Keratinocyte (primary cell): ENCODE data around the gene EML1. TPM values are rescaled to one million over a fixed set of nuclear protein-coding genes. Genes with fewer than 3 reads are reported as not detected.

Experiments used
- DNase-seq: peaks from one replicate; pipeline ENCODE4 v3.0.0-alpha.2; 2011; ENCODE audit warnings: low read depth, missing footprints, low spot score
- FAIRE-seq: peaks from 2 replicates; lab custom pipeline; 2011; peaks lifted over from hg19 to GRCh38; lab: Jason Lieb, UNC
- H2AFZ ChIP-seq: 2 replicates; pipeline ENCODE4 v1.6.0; 2012; ENCODE audit warnings: low read length, control low read depth, inconsistent platforms; ENCODE audit not compliant: control insufficient read depth
- H3K27ac ChIP-seq: 2 replicates; pipeline ENCODE4 v1.5.1; 2011; ENCODE audit warnings: low read length; ENCODE audit not compliant: control insufficient read depth, insufficient read depth
- H3K27me3 ChIP-seq: 3 replicates; pipeline ENCODE4 v1.6.0; 2011; ENCODE audit warnings: low read length; ENCODE audit not compliant: control insufficient read depth, insufficient read depth; ENCODE audit errors: extremely low read depth
- H3K36me3 ChIP-seq, 2 experiments: 2 replicates in 1 of 2; 3 replicates in 1 of 2; pipeline ENCODE4 v1.5.1; 2011; ENCODE audit warnings: low read length in 2 of 2, mild to moderate bottlenecking in 1 of 2; ENCODE audit not compliant: control insufficient read depth in 2 of 2, insufficient read depth in 2 of 2; ENCODE audit errors: extremely low read depth in 1 of 2
- H3K4me1 ChIP-seq: 3 replicates; pipeline ENCODE4 v1.5.1; 2011; ENCODE audit warnings: low read length; ENCODE audit not compliant: control insufficient read depth, insufficient read depth; ENCODE audit errors: extremely low read depth
- H3K4me2 ChIP-seq: 3 replicates; pipeline ENCODE4 v1.6.0; 2011; ENCODE audit warnings: low read depth, low read length; ENCODE audit not compliant: control insufficient read depth, insufficient read depth; ENCODE audit errors: extremely low read depth
- H3K4me3 ChIP-seq, 3 experiments: fragments of 200-600 bp in 1 of 3; sonication (generic) in 1 of 3; 2 replicates in 2 of 3; 3 replicates in 1 of 3; pipeline ENCODE4 v1.5.1; 2011 to 2016; ENCODE audit warnings: low read length in 3 of 3, mild to moderate bottlenecking in 3 of 3, control low read depth in 2 of 3, inconsistent platforms in 1 of 3, low read depth in 1 of 3, mixed read lengths in 1 of 3, mixed run types in 1 of 3, moderate library complexity in 1 of 3; ENCODE audit not compliant: control insufficient read depth in 2 of 3, insufficient read depth in 2 of 3; ENCODE audit errors: extremely low read depth in 1 of 3
- H3K79me2 ChIP-seq: 2 replicates; pipeline ENCODE4 v1.6.0; 2012; ENCODE audit warnings: low read length; ENCODE audit not compliant: control insufficient read depth, insufficient read depth
- H3K9ac ChIP-seq: 3 replicates; pipeline ENCODE4 v1.6.0; 2011; ENCODE audit warnings: low read length; ENCODE audit not compliant: control insufficient read depth, insufficient read depth; ENCODE audit errors: extremely low read depth
- H3K9me1 ChIP-seq: 3 replicates; pipeline ENCODE4 v1.6.0; 2011; ENCODE audit warnings: low read length; ENCODE audit not compliant: control insufficient read depth, insufficient read depth; ENCODE audit errors: extremely low read depth
- H3K9me3 ChIP-seq: 2 replicates; pipeline ENCODE4 v1.5.1; 2012; ENCODE audit warnings: low read depth, low read length; ENCODE audit not compliant: control insufficient read depth
- H4K20me1 ChIP-seq: 3 replicates; pipeline ENCODE4 v1.6.0; 2011; ENCODE audit warnings: low read length; ENCODE audit not compliant: control insufficient read depth, insufficient read depth; ENCODE audit errors: extremely low read depth
- EZH2 ChIP-seq: IDR thresholded peaks from one replicate; pipeline ENCODE4 v1.6.1; 2012; ENCODE audit warnings: inconsistent platforms, mild to moderate bottlenecking, low read length, moderate library complexity
- dilution Hi-C: fragments of 300-500 bp; cut with MboI; formaldehyde crosslinking; loops from one replicate; pipeline ENCODE4 v1.7.0; 2020; ENCODE audit warnings: low sequenced_read_pairs; ENCODE audit not compliant: extremely low pct_ligation_motif_present
- polyA plus RNA-seq, 5 experiments: library from polyadenylated mRNA; depleted of rRNA in 3 of 5; stranded (reverse) in 3 of 5; stranded (forward) in 1 of 5; unstranded in 1 of 5; fragments of >200 nt; gene quantifications; 1 replicate in 1 of 5; 2 replicates in 3 of 5; 3 replicates in 1 of 5; pipeline versions ENCODE4 v1.2.1 to v1.2.3, GENCODE V29; 2011 to 2012; ENCODE audit warnings: missing spikeins in 2 of 5, low read depth in 1 of 5, low replicate concordance in 1 of 5
- TF ChIP-seq, protein P1 (sequence below), 3 experiments: IDR thresholded peaks in 1 of 3; conservative IDR thresholded peaks in 1 of 3; optimal IDR thresholded peaks in 1 of 3; 2 replicates in 2 of 3; 3 replicates in 1 of 3; pipeline versions ENCODE3 to v1.5.1; 2011; ENCODE audit warnings: low read length in 3 of 3, mild to moderate bottlenecking in 3 of 3, moderate library complexity in 2 of 3, control low read depth in 1 of 3, inconsistent platforms in 1 of 3; ENCODE audit not compliant: insufficient read depth in 2 of 3; ENCODE audit errors: extremely low read depth in 1 of 3

EML1 gene
- polyA plus RNA-seq, 1 donor (not counting 4 experiments of a cell fraction or from before 2014, with no cell fraction given), result 0.84 TPM

DNA sequence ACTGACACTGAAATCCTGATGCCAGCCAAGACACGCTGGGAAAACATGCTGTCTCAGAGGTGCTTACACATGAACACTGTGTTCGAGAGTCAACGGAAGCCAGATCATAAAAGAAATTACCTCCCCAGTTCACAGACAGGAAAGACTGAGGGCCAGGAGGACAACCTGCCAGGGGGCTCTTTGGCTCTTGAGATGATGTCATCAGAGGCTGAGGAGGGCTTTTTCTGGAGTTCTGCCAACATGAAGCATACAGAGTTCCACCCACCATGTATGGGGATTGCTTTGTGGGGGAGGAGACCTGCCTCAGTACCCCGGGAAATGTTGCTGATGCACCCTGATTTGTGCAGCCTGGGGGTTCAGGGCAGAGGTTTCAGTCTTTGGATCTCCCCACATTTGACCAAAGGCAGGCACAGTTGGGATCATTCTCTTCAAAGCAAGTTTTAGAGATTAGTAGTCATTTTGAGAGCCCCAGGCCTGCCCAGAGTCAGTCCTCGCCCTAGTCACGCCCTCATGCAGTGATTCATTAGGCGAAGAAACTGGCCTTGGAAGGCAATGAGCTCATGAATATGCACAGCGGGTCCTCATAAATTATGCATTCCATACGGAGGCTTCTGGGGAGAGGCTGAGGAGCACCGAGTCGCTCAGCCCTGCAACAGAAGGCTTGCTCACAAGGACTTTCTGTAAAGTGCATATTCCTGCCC is 34.9 kb upstream of the EML1 start:
- FAIRE-seq, result peak; percentile 90
- no peaks in the 10 kb centered on the region for H3K79me2 ChIP-seq
- no peak overlapping the region for H2AFZ ChIP-seq
- peak overlapping the region; percentile 79 for H3K4me2 ChIP-seq
- H3K9ac ChIP-seq, result peak overlapping the region; percentile 74
- H3K4me1 ChIP-seq, result peaks cover 44% of the 10 kb centered on the region
- H3K27ac ChIP-seq, result peak overlapping the region; percentile 97
- H3K9me3 ChIP-seq, result no peaks in the 10 kb centered on the region
- H3K9me1 ChIP-seq, result no peaks in the 10 kb centered on the region
- H3K27me3 ChIP-seq, result no peaks in the 10 kb centered on the region
- H3K4me3 ChIP-seq, result peak overlapping the region in 1 of 3 experiments; percentile 18
- dilution Hi-C loops, result no loop called here
- H3K36me3 ChIP-seq, result no peaks in the 10 kb centered on the region
- DNase-seq, result no peak
- TF ChIP-seq, protein P1, sequence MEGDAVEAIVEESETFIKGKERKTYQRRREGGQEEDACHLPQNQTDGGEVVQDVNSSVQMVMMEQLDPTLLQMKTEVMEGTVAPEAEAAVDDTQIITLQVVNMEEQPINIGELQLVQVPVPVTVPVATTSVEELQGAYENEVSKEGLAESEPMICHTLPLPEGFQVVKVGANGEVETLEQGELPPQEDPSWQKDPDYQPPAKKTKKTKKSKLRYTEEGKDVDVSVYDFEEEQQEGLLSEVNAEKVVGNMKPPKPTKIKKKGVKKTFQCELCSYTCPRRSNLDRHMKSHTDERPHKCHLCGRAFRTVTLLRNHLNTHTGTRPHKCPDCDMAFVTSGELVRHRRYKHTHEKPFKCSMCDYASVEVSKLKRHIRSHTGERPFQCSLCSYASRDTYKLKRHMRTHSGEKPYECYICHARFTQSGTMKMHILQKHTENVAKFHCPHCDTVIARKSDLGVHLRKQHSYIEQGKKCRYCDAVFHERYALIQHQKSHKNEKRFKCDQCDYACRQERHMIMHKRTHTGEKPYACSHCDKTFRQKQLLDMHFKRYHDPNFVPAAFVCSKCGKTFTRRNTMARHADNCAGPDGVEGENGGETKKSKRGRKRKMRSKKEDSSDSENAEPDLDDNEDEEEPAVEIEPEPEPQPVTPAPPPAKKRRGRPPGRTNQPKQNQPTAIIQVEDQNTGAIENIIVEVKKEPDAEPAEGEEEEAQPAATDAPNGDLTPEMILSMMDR (optimal IDR thresholded peaks at IDR 0.05 in 1 of 3, IDR thresholded peaks at IDR 0.05 in 1 of 3, conservative IDR thresholded peaks at IDR 0.05 in 1 of 3; ENCODE audit: extremely low read depth in 1 of 3, insufficient read depth in 2 of 3, low read length in 3 of 3), result no peak
- no peak for TF ChIP-seq EZH2
- H4K20me1 ChIP-seq, result no peaks in the 10 kb centered on the region

DNA sequence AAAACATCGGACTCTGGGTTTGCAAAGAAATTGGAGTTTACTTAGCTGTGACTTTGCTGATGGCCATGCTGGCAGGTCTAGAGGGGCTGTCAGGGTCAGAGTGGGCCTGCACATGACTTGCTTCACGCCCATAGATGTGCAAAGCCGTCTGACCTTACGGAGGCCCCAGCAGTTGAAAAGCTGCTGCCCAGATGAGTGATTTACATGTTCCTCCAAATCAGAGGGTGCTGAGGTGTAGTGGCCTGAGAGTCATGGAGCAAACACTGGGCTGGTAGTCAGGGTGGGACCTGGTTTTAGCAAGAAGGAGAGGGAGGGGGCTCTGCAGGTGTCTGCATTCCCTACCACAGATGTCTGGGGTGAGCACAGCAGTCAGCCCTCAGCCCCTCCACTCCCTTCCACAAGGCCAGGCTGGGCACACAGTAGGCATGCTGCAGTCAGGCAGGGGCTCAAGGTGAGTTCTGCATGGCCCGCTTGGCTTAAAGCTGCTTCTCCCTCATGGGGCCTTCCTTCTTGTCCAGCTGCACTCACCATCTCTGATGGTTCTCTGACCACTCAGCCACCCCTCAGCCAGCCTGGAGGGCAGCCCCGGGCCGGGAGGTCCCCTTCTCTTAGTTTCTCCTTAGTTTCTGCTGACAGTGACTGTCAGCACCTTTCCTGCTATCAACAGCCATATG is 34.2 kb upstream of the EML1 start:
- Histone ChIP-seq H3K4me2 (no peak overlapping the region), H3K36me3 (no peaks in the 10 kb centered on the region), H2AFZ (no peak overlapping the region), H3K9me1 (no peaks in the 10 kb centered on the region), H3K27me3 (no peaks in the 10 kb centered on the region), H3K27ac (no peak overlapping the region), H3K79me2 (no peaks in the 10 kb centered on the region), H3K4me3 (no peak overlapping the region), H3K9ac (no peak overlapping the region), H3K4me1 (peaks cover 37% of the 10 kb centered on the region), H3K9me3 (no peaks in the 10 kb centered on the region), H4K20me1 (no peaks in the 10 kb centered on the region)
- DNase-seq, result no peak
- TF ChIP-seq, protein P1 (optimal IDR thresholded peaks at IDR 0.05 in 1 of 3, IDR thresholded peaks at IDR 0.05 in 1 of 3, conservative IDR thresholded peaks at IDR 0.05 in 1 of 3; ENCODE audit: extremely low read depth in 1 of 3, insufficient read depth in 2 of 3, low read length in 3 of 3), result no peak
- TF ChIP-seq EZH2, result no peak
- FAIRE-seq, result no peak
- dilution Hi-C loops, result no loop called here
